ENCODE results near the gene SEZ6L2. TPM values are rescaled to one million over a fixed set of nuclear protein-coding genes. Genes with fewer than 3 reads are reported as not detected.

Gene SEZ6L2
- total and polyA plus RNA-seq, 2 experiments from 2014 or later, result 18.0 to 71.9 TPM

DNA sequence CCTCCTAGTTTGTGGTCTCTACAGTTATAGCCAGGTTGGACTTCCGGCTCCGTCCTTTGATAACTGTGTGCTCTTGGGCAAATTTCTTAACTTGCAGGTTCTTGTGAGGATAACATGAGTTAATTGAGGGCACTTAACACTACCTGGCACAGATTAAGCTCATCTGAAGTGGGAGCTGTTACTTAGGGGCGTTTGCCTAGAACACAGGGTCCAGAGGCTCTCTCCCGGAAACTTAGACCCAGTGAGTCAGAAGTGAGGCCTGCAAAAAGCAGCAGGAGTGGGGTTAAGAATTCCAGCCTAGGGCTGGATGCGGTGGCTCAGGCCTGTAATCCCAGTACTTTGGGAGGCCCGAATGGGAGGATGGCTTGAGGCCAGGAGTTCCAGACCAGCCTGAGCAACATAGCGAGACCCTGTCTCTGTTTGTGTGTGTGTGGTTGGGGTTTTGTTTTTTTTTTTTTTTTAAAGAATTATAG, 77.7 kb downstream of the SEZ6L2 start:
- Histone ChIP-seq H4K20me1 (replicated peaks; ENCODE audit: insufficient read depth) (peaks cover 5% of the 10 kb centered on the region; the same call in 1 of the 2 replicates), H3K9me2 (ENCODE audit: insufficient read depth) (no peaks in the 10 kb centered on the region), H3K27me3 (ENCODE audit: insufficient read depth) (no peaks in the 10 kb centered on the region), H3K4me1 (ENCODE audit: insufficient read depth) (peaks cover 16% of the 10 kb centered on the region; the same call in 1 of the 2 replicates), H3K27ac (ENCODE audit: low read depth) (peak overlapping the region; percentile 55; the same call in 1 of the 2 replicates), H3K4me2 (no peak overlapping the region), H3K4me3 (no peak overlapping the region), H3F3A (replicated peaks; ENCODE audit: low read depth) (peaks cover 20% of the 10 kb centered on the region; the same call in 1 of the 2 replicates), H2AFZ (no peak overlapping the region), H3K36me3 (ENCODE audit: insufficient read depth) (peaks cover 13% of the 10 kb centered on the region), H3K79me2 (replicated peaks; ENCODE audit: insufficient read depth) (peaks cover 17% of the 10 kb centered on the region)
- TF ChIP-seq NANOG (IDR thresholded peaks at IDR 0.05; ENCODE audit: borderline replicate concordance) (no peak), CREB1 (CRISPR knock-in tag; IDR thresholded peaks at IDR 0.05; ENCODE audit: low read depth) (no peak), STAT1 (IDR thresholded peaks at IDR 0.05; ENCODE audit: unreplicated experiment) (no peak), JUNB (IDR thresholded peaks at IDR 0.05; ENCODE audit: unreplicated experiment) (no peak), ZNF331 (CRISPR knock-in tag; IDR thresholded peaks at IDR 0.05; ENCODE audit: low read depth) (no peak), EZH2 (IDR thresholded peaks at IDR 0.05; ENCODE audit: low read depth, unreplicated experiment) (no peak)
- TF ChIP-seq, protein P1, sequence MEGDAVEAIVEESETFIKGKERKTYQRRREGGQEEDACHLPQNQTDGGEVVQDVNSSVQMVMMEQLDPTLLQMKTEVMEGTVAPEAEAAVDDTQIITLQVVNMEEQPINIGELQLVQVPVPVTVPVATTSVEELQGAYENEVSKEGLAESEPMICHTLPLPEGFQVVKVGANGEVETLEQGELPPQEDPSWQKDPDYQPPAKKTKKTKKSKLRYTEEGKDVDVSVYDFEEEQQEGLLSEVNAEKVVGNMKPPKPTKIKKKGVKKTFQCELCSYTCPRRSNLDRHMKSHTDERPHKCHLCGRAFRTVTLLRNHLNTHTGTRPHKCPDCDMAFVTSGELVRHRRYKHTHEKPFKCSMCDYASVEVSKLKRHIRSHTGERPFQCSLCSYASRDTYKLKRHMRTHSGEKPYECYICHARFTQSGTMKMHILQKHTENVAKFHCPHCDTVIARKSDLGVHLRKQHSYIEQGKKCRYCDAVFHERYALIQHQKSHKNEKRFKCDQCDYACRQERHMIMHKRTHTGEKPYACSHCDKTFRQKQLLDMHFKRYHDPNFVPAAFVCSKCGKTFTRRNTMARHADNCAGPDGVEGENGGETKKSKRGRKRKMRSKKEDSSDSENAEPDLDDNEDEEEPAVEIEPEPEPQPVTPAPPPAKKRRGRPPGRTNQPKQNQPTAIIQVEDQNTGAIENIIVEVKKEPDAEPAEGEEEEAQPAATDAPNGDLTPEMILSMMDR (conservative IDR thresholded peaks at IDR 0.05; ENCODE audit: low read depth in 2 of 2), result no peak
- TF ChIP-seq, protein P2, sequence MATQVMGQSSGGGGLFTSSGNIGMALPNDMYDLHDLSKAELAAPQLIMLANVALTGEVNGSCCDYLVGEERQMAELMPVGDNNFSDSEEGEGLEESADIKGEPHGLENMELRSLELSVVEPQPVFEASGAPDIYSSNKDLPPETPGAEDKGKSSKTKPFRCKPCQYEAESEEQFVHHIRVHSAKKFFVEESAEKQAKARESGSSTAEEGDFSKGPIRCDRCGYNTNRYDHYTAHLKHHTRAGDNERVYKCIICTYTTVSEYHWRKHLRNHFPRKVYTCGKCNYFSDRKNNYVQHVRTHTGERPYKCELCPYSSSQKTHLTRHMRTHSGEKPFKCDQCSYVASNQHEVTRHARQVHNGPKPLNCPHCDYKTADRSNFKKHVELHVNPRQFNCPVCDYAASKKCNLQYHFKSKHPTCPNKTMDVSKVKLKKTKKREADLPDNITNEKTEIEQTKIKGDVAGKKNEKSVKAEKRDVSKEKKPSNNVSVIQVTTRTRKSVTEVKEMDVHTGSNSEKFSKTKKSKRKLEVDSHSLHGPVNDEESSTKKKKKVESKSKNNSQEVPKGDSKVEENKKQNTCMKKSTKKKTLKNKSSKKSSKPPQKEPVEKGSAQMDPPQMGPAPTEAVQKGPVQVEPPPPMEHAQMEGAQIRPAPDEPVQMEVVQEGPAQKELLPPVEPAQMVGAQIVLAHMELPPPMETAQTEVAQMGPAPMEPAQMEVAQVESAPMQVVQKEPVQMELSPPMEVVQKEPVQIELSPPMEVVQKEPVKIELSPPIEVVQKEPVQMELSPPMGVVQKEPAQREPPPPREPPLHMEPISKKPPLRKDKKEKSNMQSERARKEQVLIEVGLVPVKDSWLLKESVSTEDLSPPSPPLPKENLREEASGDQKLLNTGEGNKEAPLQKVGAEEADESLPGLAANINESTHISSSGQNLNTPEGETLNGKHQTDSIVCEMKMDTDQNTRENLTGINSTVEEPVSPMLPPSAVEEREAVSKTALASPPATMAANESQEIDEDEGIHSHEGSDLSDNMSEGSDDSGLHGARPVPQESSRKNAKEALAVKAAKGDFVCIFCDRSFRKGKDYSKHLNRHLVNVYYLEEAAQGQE (IDR thresholded peaks at IDR 0.05; ENCODE audit: unreplicated experiment), result no peak
- TF ChIP-seq, protein P3, sequence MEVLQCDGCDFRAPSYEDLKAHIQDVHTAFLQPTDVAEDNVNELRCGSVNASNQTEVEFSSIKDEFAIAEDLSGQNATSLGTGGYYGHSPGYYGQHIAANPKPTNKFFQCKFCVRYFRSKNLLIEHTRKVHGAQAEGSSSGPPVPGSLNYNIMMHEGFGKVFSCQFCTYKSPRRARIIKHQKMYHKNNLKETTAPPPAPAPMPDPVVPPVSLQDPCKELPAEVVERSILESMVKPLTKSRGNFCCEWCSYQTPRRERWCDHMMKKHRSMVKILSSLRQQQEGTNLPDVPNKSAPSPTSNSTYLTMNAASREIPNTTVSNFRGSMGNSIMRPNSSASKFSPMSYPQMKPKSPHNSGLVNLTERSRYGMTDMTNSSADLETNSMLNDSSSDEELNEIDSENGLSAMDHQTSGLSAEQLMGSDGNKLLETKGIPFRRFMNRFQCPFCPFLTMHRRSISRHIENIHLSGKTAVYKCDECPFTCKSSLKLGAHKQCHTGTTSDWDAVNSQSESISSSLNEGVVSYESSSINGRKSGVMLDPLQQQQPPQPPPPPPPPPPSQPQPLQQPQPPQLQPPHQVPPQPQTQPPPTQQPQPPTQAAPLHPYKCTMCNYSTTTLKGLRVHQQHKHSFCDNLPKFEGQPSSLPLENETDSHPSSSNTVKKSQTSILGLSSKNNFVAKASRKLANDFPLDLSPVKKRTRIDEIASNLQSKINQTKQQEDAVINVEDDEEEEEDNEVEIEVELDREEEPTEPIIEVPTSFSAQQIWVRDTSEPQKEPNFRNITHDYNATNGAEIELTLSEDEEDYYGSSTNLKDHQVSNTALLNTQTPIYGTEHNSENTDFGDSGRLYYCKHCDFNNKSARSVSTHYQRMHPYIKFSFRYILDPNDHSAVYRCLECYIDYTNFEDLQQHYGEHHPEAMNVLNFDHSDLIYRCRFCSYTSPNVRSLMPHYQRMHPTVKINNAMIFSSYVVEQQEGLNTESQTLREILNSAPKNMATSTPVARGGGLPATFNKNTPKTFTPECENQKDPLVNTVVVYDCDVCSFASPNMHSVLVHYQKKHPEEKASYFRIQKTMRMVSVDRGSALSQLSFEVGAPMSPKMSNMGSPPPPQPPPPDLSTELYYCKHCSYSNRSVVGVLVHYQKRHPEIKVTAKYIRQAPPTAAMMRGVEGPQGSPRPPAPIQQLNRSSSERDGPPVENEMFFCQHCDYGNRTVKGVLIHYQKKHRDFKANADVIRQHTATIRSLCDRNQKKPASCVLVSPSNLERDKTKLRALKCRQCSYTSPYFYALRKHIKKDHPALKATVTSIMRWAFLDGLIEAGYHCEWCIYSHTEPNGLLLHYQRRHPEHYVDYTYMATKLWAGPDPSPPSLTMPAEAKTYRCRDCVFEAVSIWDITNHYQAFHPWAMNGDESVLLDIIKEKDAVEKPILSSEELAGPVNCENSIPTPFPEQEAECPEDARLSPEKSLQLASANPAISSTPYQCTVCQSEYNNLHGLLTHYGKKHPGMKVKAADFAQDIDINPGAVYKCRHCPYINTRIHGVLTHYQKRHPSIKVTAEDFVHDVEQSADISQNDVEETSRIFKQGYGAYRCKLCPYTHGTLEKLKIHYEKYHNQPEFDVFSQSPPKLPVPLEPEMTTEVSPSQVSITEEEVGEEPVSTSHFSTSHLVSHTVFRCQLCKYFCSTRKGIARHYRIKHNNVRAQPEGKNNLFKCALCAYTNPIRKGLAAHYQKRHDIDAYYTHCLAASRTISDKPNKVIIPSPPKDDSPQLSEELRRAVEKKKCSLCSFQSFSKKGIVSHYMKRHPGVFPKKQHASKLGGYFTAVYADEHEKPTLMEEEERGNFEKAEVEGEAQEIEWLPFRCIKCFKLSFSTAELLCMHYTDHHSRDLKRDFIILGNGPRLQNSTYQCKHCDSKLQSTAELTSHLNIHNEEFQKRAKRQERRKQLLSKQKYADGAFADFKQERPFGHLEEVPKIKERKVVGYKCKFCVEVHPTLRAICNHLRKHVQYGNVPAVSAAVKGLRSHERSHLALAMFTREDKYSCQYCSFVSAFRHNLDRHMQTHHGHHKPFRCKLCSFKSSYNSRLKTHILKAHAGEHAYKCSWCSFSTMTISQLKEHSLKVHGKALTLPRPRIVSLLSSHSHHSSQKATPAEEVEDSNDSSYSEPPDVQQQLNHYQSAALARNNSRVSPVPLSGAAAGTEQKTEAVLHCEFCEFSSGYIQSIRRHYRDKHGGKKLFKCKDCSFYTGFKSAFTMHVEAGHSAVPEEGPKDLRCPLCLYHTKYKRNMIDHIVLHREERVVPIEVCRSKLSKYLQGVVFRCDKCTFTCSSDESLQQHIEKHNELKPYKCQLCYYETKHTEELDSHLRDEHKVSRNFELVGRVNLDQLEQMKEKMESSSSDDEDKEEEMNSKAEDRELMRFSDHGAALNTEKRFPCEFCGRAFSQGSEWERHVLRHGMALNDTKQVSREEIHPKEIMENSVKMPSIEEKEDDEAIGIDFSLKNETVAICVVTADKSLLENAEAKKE (CRISPR knock-in tag; IDR thresholded peaks at IDR 0.05), result no peak
- TF ChIP-seq, protein P4, sequence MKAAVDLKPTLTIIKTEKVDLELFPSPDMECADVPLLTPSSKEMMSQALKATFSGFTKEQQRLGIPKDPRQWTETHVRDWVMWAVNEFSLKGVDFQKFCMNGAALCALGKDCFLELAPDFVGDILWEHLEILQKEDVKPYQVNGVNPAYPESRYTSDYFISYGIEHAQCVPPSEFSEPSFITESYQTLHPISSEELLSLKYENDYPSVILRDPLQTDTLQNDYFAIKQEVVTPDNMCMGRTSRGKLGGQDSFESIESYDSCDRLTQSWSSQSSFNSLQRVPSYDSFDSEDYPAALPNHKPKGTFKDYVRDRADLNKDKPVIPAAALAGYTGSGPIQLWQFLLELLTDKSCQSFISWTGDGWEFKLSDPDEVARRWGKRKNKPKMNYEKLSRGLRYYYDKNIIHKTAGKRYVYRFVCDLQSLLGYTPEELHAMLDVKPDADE (IDR thresholded peaks at IDR 0.05), result no peak
- Mint-ChIP-seq H3K4me3 (no peak overlapping the region), H3K4me1 (peaks cover 40% of the 10 kb centered on the region), H3K36me3 (ENCODE audit: low read depth) (peaks cover 35% of the 10 kb centered on the region), H3K27ac (no peak overlapping the region), H3K9me3 (no peaks in the 10 kb centered on the region; the same call in 2 of the 3 replicates), H3K27me3 (ENCODE audit: insufficient read depth, low read depth, poor library complexity) (peaks cover 9% of the 10 kb centered on the region)
- DNase-seq (ENCODE audit: low spot score) (no peak), ATAC-seq (no peak)

All from GM23338 (cell line).